Measurements from ENCODE around the gene CTRB1.
"Not testable (repeated sequence)": the region's sequence is repeated elsewhere in the genome, so short reads cannot be mapped to it uniquely, and the experiment has no call there.

The CTRB1 gene

GRCh38 chr16:75226550-75227360 is 8.0 kb downstream of the CTRB1 start:
- no peak for DNase-seq

DNA sequence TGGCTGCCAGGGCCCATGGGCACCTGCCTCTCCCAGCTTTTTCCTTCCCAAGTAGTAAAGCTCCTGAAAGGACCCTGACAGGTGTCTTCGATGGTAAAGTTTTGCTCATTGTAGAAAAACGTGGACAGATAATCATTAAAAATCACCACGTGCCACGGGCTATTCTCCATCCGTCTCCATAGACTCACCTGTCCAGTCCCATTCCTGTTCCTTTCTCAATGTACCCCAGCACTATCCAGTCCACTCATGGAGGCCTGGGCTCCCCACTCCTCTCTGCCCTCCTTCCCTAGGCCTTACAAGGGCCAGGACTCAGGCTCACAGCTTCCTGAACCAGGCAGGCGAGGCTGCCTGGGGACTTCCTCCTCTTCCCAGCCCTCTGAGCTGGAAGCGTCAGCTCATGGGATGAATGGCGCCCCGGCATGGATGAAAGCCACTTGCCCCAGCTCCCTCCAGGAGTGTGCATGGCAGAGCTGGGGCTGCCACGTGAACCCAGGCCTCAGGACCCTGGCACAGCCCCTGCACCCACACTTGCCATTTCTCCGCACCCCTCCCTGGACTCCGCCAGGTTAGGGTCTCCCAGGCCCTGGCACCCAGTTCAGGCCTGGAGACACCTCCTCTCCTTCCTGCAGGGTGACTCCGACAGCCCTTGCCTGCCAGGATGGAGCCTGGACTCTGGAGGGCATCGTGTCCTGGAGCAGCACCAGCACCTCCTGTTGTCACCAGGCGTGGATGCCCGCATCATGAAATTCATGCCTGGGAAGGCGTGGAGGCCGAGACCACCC is 8.8 kb downstream of the CTRB1 start:
- no peak for DNase-seq

- DNase-seq: no peak
These were observed 9.6 kb downstream of the CTRB1 start for GRCh38 chr16:75228143-75228976.

DNA sequence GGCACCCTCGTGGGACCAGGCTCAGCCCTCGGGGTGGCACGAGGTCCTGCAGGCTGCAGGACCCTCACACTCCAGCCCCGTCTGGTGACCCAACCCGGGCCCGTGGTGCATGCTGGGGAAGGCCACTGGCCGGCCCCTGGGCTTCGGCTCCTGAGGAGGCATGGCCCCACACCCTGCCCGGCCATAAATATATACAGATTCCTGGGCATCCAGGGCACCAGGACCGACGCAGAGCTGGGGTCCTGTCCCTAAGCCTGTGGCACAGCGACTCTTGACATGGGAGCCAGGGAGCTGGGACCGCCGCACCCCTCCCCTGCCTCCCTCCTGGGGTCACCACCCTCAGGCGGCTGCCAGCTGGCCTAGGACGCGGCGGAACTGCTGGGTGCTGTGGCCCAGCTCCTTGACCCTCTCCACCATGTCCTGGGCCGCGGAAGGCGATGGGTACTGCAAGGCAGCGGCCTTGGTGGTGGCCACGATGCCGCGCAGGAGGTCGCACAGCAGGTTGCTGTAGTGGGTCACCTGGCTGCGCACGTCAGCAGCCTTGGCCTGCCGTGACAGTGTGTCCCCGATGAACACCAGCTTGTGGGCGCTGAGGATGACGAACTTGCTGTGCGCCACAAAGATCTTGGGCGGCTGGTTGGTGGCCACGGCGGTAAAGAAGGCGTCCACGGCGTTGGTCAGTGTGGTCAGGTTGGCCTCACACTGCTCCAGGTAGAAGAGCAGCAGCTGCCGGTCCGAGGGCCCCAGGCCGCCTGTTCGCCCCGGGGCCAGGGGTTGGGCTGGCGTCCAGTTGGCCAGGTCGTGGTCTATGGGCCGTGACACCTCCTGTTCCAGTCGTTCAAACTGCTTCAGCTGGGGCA is 10.6 kb downstream of the CTRB1 start:
- DNase-seq: no peak

DNA sequence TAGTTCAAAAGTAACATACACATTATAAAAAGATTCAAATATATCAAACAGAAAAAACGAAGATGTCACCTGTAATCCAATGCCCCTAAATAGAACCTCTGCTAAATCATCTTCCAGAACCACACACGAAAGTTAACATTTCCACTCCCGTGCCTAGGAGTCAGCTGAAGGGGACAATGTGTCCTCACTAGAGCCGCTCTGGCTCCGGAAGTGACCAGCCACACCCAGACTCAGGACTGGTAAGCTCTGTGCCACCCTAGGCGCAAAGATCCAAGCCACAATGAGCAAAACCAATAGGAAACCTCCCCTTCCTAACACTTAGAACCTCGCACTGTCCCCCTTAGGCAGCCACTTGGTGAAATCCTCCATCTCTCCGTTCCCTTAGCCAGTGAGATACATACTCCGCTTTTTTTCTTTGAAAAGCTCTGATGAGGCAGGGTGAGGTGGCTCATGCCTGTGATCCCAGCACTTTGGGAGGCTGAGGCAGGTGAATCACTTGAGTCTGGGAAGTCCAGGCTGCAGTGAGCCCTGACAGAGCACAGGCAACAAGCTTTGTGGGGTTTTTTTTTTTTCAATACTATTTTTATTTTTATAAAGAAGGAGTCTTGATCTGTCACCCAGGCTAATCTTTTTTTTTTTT is 11.8 kb downstream of the CTRB1 start:
- no peak for DNase-seq

DNA sequence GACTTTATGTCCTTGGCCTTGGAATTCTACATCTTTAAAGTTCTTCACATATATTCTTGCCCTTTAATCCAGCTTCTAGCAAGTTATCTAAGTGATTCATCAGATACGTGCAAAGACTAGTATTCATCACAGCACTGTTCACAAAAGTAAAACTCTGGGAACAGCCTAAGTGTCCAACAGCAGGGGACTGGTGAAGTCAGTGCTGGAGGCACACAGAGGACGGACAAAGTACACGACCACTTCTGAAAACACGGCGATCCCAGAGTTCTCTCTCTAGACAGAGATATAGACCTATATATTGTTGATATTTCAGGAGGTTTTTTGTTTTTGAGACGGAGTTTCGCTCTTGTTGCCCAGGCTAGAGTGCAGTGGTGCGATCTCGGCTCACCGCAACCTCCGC is 12.8 kb downstream of the CTRB1 start:
- no peak for DNase-seq

DNA sequence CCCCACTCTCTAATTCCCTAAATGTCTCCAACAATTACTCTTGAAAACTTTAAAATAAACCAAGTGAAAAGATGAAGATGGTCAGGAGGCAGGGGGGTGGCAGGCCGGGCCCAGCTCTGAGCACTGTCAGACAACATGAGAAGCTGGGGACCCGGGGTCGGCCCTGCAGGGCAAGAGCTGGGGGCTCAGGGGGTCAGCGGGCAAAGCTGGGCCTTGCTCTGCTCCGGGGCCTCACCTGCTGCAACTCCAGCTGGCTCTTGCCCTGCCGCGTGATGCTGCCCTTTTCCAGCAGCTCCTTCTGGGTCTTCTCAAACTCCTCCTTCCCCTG is 14.8 kb downstream of the CTRB1 start:
- no peak for DNase-seq

DNA sequence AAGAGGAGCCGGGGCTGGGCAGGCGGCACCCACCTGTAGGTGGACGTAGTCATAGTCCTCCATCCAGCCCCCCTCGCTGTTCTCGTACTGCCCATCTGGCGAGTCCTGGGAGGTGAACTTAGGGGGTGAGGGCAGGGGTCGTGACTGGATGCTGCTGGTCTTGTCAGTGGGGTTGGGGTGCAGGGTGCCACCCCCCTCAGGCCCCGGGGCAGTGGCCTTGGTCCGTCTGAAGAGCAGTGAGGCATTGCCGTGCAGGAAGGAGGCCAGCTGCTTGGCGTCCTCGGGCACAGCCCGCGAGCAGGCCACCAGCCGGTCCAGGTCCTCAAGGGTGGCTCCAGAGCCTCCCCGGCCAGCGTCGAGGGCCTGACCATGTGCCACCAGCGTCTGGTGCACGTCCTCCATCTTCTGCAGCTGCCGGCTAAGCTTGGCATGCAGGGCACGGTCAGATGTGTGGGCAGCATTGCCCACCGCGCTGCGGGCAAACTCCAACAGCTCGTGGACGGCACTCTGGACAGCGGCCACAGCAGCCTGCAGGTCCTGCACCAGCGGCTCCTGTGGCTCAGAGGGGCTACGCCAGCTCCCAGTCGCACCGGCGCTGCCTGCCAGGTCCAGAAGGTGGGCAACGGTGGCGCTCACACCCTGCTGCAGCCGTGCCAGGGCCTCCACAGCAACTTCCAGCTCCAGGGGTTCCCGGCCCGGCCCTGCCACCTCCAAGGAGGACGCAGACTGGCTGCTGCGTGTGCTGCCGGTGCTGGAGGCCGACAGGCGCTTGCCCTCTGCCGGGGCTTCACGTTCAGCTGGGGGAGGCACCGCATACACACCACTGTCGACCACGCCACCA is 16.3 kb downstream of the CTRB1 start:
- DNase-seq: no peak

- DNase-seq: no peak
These were observed 17.0 kb downstream of the CTRB1 start for GRCh38 chr16:75235721-75236193.

DNA sequence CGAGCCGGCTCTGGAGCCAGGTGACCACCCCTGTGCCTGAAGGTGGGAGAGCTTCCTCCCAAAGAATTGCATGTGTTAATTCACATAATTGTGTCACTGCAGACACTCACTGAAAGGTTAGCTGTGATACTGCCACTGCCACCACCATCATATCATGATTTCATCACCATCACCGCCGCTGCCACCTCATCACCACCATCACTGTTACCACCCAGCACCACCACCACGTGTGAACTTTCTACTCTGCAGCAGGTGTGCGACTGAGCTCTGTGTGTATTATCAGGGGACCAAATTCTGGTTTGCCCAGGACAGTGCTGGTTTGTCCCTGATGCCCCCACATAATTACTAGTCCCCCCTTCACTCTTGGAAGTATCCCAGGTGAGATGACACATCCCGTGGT is 17.4 kb downstream of the CTRB1 start:
- DNase-seq: no peak

DNA sequence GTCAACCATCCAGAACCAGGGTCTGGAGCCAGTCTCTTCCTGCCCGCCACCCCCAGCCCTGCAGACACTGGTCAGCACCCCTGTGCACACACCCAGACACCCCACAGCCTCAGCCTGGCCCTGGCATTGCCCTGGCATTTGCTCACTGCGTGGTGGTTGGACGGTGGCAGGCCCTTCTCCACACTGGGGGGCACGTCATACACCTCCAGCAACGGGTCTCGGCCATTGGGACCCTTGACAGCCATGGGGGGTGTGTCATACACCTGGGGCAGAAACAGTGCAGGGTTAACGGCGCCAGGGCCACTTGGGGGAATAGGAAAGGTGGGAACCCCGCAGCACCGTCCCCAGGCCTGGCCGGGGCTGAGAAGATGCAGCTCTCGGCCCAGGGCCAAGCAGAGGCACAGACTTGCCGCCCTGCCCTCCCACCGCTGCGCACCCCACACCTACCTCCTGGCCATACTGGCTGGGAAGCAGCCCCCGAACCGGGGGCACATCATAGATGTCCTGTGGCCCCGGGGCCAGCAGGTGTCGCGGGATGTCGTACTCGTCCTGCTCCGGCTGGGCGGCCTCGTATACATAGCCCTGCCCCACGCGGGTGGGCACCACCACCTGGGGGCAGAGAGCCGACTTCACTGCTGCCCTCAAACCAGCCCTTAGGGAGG is 18.1 kb downstream of the CTRB1 start:
- DNase-seq: no peak

GRCh38 chr16:75237398-75238131 is 18.8 kb downstream of the CTRB1 start:
- no peak for DNase-seq

DNA sequence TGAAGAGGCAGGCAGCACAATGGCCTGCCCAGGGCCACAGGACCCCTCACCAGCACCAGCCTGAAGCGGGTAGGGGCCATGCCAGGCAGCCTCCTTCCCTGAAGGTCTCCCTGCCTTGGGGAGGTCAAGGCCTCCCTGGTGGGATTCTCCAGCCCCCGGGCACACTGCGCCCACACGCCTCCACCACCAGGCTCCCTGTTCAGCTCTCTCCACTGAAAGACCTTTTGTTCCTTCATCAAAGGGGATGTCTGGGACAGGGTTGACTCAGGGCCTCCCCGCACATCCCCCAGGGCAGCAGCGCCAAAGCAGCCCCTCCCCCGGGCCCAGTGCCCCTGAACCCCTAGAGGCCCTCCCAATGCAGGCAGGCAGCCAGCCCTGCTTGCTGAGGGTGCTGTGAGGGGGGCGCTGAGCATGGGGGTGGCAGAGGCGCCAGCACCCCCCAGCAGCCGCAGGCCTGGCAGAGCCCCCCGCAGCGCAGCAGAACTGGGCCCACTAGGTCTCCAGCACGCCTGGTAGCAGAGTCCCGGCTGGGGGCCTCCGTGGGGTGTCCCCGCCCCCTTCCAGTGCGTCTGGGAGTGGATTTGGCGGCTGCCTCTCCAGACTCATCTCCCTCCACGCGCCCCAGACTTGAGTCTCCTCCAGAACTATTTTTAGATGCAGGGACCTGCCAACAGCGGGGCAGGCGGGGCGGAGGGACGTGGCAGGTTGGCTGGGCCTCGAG is 19.5 kb downstream of the CTRB1 start:
- no peak for DNase-seq

- DNase-seq: no peak
These were observed 20.2 kb downstream of the CTRB1 start for GRCh38 chr16:75238853-75239541.

GRCh38 chr16:75239542-75240122 is 20.8 kb downstream of the CTRB1 start:
- DNase-seq: no peak

GRCh38 chr16:75240633-75241032 is 21.8 kb downstream of the CTRB1 start:
- not testable (repeated sequence) for DNase-seq

DNA sequence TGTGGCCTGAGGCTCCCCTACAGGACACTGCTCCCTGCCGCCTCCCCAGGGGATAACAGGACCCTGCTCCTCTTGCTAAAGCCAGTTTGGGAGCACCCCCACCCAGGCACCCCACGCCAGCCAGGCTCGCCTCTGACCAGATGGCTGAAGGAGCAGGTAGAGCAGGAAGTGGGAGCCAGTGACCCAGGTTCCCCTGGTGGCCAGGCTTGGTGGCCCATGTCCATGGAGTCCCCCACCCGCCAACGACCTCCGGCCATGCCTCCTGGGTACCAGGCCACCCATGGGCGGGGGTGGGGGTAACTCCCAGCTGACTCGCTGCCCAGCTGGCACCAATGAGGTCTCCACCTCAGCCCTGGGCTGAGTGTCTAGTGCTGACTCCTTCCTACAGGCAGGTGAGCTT is 22.6 kb downstream of the CTRB1 start:
- DNase-seq: no peak

- no peak for DNase-seq
These were observed 23.2 kb downstream of the CTRB1 start for GRCh38 chr16:75241955-75242354.
